Measurements from ENCODE around the gene RCN2.
"Not testable (repeated sequence)": the region's sequence is repeated elsewhere in the genome, so short reads cannot be mapped to it uniquely, and the experiment has no call there.

The RCN2 gene

GRCh38 chr15:76931397-76932134, at the start of gene RCN2:
RCN2 (plus strand) TSS chr15:76931749; CDS start chr15:76931842, 93 bp downstream.
- DNase-seq: peak; percentile 87 to 90

- no peak for DNase-seq
Measured at GRCh38 chr15:76885212-76885611, 46.3 kb upstream of the RCN2 start.

GRCh38 chr15:76887280-76888141, 44.0 kb upstream of the RCN2 start:
- DNase-seq: not testable (repeated sequence)

GRCh38 chr15:76892836-76893235, 38.7 kb upstream of the RCN2 start:
- not testable (repeated sequence) for DNase-seq

- DNase-seq: no peak
Measured at GRCh38 chr15:76894174-76894573, 37.4 kb upstream of the RCN2 start.

GRCh38 chr15:76898102-76898501, 33.4 kb upstream of the RCN2 start:
- no peak for DNase-seq

- DNase-seq: not testable (repeated sequence)
Measured at GRCh38 chr15:76899176-76899930, 32.2 kb upstream of the RCN2 start.

GRCh38 chr15:76899931-76900310, 31.6 kb upstream of the RCN2 start:
- not testable (repeated sequence) for DNase-seq

GRCh38 chr15:76901965-76902364, 29.6 kb upstream of the RCN2 start:
- no peak for DNase-seq

GRCh38 chr15:76903251-76903681, 28.3 kb upstream of the RCN2 start:
- DNase-seq: peak in 1 of 2 experiments; percentile 12

GRCh38 chr15:76904461-76905012, 27.0 kb upstream of the RCN2 start:
- DNase-seq: peak in 1 of 2 experiments; percentile 62

GRCh38 chr15:76905013-76905839, 26.3 kb upstream of the RCN2 start, which contains the start of gene SCAPER:
SCAPER (minus strand) TSS chr15:76905340; CDS start chr15:76883817, 21,523 bp downstream.
- peak; percentile 79 to 91 for DNase-seq

GRCh38 chr15:76905855-76906254, 25.7 kb upstream of the RCN2 start:
- peak; percentile 39 to 66 for DNase-seq

- no peak for DNase-seq
Measured at GRCh38 chr15:76912430-76912829, 19.1 kb upstream of the RCN2 start.

GRCh38 chr15:76913737-76914136, 17.8 kb upstream of the RCN2 start:
- DNase-seq: no peak

- no peak for DNase-seq
Measured at GRCh38 chr15:76916369-76916768, 15.2 kb upstream of the RCN2 start.

GRCh38 chr15:76928201-76928600, 3.3 kb upstream of the RCN2 start:
- DNase-seq: no peak

GRCh38 chr15:76929011-76929760, 2.4 kb upstream of the RCN2 start:
- no peak for DNase-seq

- DNase-seq: no peak
Measured at GRCh38 chr15:76930831-76931396, 635 bp upstream of the RCN2 start.

- no peak for DNase-seq
Measured at GRCh38 chr15:76932135-76932966, 802 bp downstream of the RCN2 start.

Data from SHP77 (cell line).